Measurements from ENCODE around the gene ADORA2B. TPM values are rescaled to one million over a fixed set of nuclear protein-coding genes. Genes with fewer than 3 reads are reported as not detected.

ADORA2B gene
- total RNA-seq, 1 experiment from 2014 or later: 5.3 TPM

- DNase-seq (ENCODE audit: low spot score): no peak
Observed at GRCh38 chr17:15981208-15981607, 36.3 kb downstream of the ADORA2B start.

- DNase-seq (ENCODE audit: low spot score): no peak
Observed at GRCh38 chr17:15981646-15982580, 37.0 kb downstream of the ADORA2B start.

GRCh38 chr17:15996322-15996721 lies 51.4 kb downstream of the ADORA2B start:
- no peak for DNase-seq (ENCODE audit: low spot score)

GRCh38 chr17:15998031-15998562 lies 53.2 kb downstream of the ADORA2B start:
- no peak for DNase-seq (ENCODE audit: low spot score)

- peak; percentile 86 for DNase-seq (ENCODE audit: low spot score)
Observed at GRCh38 chr17:15999141-15999973, 54.4 kb downstream of the ADORA2B start, which contains the start of the genes TTC19 and ZSWIM7. Gene TTC19, plus strand, starts transcription at chr17:15999824. Its CDS starts 25 bp downstream, at chr17:15999849. Gene ZSWIM7, minus strand, starts transcription at chr17:15999704. Its CDS starts 110 bp downstream, at chr17:15999594.

GRCh38 chr17:15999974-16000827 lies 55.3 kb downstream of the ADORA2B start:
- DNase-seq (ENCODE audit: low spot score): peak; percentile 22

GRCh38 chr17:16001226-16001897 lies 56.4 kb downstream of the ADORA2B start:
- no peak for DNase-seq (ENCODE audit: low spot score)

GRCh38 chr17:16002708-16003260 lies 57.9 kb downstream of the ADORA2B start:
- DNase-seq (ENCODE audit: low spot score): no peak

GRCh38 chr17:16003841-16004240 lies 58.9 kb downstream of the ADORA2B start:
- DNase-seq (ENCODE audit: low spot score): no peak

GRCh38 chr17:16005636-16006035 lies 60.7 kb downstream of the ADORA2B start:
- DNase-seq (ENCODE audit: low spot score): no peak

GRCh38 chr17:16007439-16007838 lies 62.5 kb downstream of the ADORA2B start:
- no peak for DNase-seq (ENCODE audit: low spot score)

GRCh38 chr17:16013943-16014407 lies 69.0 kb downstream of the ADORA2B start:
- DNase-seq (ENCODE audit: low spot score): peak; percentile 54

GRCh38 chr17:16019347-16019746 lies 74.4 kb downstream of the ADORA2B start:
- DNase-seq (ENCODE audit: low spot score): no peak

- no peak for DNase-seq (ENCODE audit: low spot score)
Observed at GRCh38 chr17:16023881-16024280, 79.0 kb downstream of the ADORA2B start.

- no peak for DNase-seq (ENCODE audit: low spot score)
Observed at GRCh38 chr17:16025202-16025601, 80.3 kb downstream of the ADORA2B start.

Other genes starting within 250 kb of the ADORA2B start
- gene ZNF286A, start 245.4 kb upstream of the ADORA2B start, total RNA-seq (2014; rRNA removed; shearing (Covaris generic)): 4.6 and 14.1 TPM in 2 replicates
- gene TBC1D26, start 212.8 kb upstream of the ADORA2B start, total RNA-seq (2014; rRNA removed; shearing (Covaris generic)): not detected in 2 replicates
- 12.2 and 20.3 TPM in 2 replicates for gene ZSWIM7, start 54.6 kb downstream of the ADORA2B start, total RNA-seq (2014; rRNA removed; shearing (Covaris generic))
- gene TTC19, start 54.7 kb downstream of the ADORA2B start, total RNA-seq (2014; rRNA removed; shearing (Covaris generic)): 45.8 and 52.5 TPM in 2 replicates

Measured in HT-29 (cell line).